PC-3 (cell line): ENCODE measurements around the gene ZMYND10. TPM values are rescaled to one million over a fixed set of nuclear protein-coding genes. Genes with fewer than 3 reads are reported as not detected.
A peak's percentile ranks its signal among the peaks of the same experiment; 100 is the strongest.

Experiments used
- ATAC-seq: fragments of 200-7000 bp; cut with Tn5 transposase; 2 replicates; pipeline ENCODE4 v1.9.1; 2020; ENCODE audit warnings: mild to moderate bottlenecking, moderate library complexity
- BruUV-seq: library from RNA; stranded (reverse); fragments of 400-500 nt; replicated peaks from 2 replicates; lab custom pipeline; 2021; lab: Mats Ljungman, UMichigan
- CTCF ChIA-PET: fragments of 300-600 bp; sonication (Branson Sonifier 250); formaldehyde crosslinking; loops from one replicate; lab custom pipeline; 2022; ENCODE audit warnings: antibody characterized with exemption; lab: Charles Lee
- POLR2A ChIA-PET: fragments of 300-600 bp; sonication (Branson Sonifier 250); formaldehyde crosslinking; loops from one replicate; lab custom pipeline; 2022; ENCODE audit warnings: antibody characterized with exemption; ENCODE audit not compliant: unreplicated experiment; lab: Charles Lee
- DNase-seq: peaks from one replicate; pipeline ENCODE4 v3.0.0-alpha.2; 2015
- H2AFZ ChIP-seq: fragments of 300-600 bp; sonication (generic); 2 replicates; pipeline ENCODE4 v1.6.0; 2016; ENCODE audit warnings: antibody characterized with exemption, low read length
- H3F3A ChIP-seq: fragments of 300-600 bp; sonication (generic); one replicate; pipeline ENCODE4 v1.6.0; 2017; ENCODE audit warnings: antibody characterized with exemption, low read length, control low read depth, mild to moderate bottlenecking; ENCODE audit not compliant: unreplicated experiment
- H3K27ac ChIP-seq: fragments of 300-600 bp; sonication (generic); 2 replicates; pipeline ENCODE4 v1.5.1; 2016; ENCODE audit warnings: mild to moderate bottlenecking, low read length
- H3K27me3 ChIP-seq: fragments of 300-600 bp; sonication (generic); 2 replicates; pipeline ENCODE4 v1.6.1; 2016; ENCODE audit warnings: low read length, mixed read lengths
- H3K36me3 ChIP-seq: fragments of 300-600 bp; sonication (generic); 2 replicates; pipeline ENCODE4 v1.6.1; 2016; ENCODE audit warnings: low read depth, mixed run types, low read length, mixed read lengths
- H3K4me1 ChIP-seq: fragments of 300-600 bp; sonication (generic); 2 replicates; pipeline ENCODE4 v1.5.1; 2016; ENCODE audit warnings: low read length; ENCODE audit not compliant: insufficient read depth
- H3K4me2 ChIP-seq: fragments of 300-600 bp; sonication (generic); 2 replicates; pipeline ENCODE4 v1.6.0; 2016; ENCODE audit warnings: low read length
- H3K4me3 ChIP-seq: fragments of 300-600 bp; sonication (generic); 2 replicates; pipeline ENCODE4 v1.5.1; 2016; ENCODE audit warnings: mild to moderate bottlenecking, low read length, mixed read lengths
- H3K79me2 ChIP-seq: fragments of 300-600 bp; sonication (generic); 2 replicates; pipeline ENCODE4 v1.6.1; 2017; ENCODE audit warnings: low read length, mixed read lengths
- H3K9ac ChIP-seq: fragments of 300-600 bp; sonication (generic); 2 replicates; pipeline ENCODE4 v1.6.0; 2016; ENCODE audit warnings: mild to moderate bottlenecking, low read length
- H3K9me2 ChIP-seq: fragments of 300-600 bp; sonication (generic); replicated peaks from 2 replicates; pipeline ENCODE4 v1.6.1; 2016; ENCODE audit warnings: mixed run types, low read length, mixed read lengths
- H3K9me3 ChIP-seq: fragments of 300-600 bp; sonication (generic); 2 replicates; pipeline ENCODE4 v1.6.1; 2016; ENCODE audit warnings: low read length, mixed read lengths
- H4K20me1 ChIP-seq: fragments of 300-600 bp; sonication (generic); 2 replicates; pipeline ENCODE4 v1.6.1; 2016; ENCODE audit warnings: low read length, mixed read lengths
- EZH2 ChIP-seq: fragments of 300-600 bp; sonication (generic); IDR thresholded peaks from one replicate; pipeline ENCODE4 v1.6.1; 2017; ENCODE audit warnings: antibody characterized with exemption, mild to moderate bottlenecking, low read length; ENCODE audit not compliant: unreplicated experiment
- EZH2phosphoT487 ChIP-seq: fragments of 300-600 bp; sonication (generic); IDR thresholded peaks from 2 replicates; pipeline ENCODE4 v1.6.1; 2018; ENCODE audit warnings: mild to moderate bottlenecking, antibody characterized with exemption, low read length, borderline replicate concordance
- intact Hi-C: fragments of 100-400 bp; cut with micrococcal nuclease; formaldehyde crosslinking; loops from 2 replicates; pipeline ENCODE4 v1.9.0; 2023
- total RNA-seq: library from RNA; depleted of rRNA; stranded (reverse); fragments of >200 nt; gene quantifications from 2 replicates; pipeline ENCODE4 v1.2.3, GENCODE V29; 2014
- TF ChIP-seq, protein P1 (sequence below): fragments of 300-600 bp; sonication (generic); conservative IDR thresholded peaks from 2 replicates; pipeline ENCODE4 v1.5.1; 2017; ENCODE audit warnings: antibody characterized with exemption, low read depth, mild to moderate bottlenecking, low read length

ZMYND10 gene
- total RNA-seq, 1 experiment from 2014 or later: 1.6 TPM

DNA sequence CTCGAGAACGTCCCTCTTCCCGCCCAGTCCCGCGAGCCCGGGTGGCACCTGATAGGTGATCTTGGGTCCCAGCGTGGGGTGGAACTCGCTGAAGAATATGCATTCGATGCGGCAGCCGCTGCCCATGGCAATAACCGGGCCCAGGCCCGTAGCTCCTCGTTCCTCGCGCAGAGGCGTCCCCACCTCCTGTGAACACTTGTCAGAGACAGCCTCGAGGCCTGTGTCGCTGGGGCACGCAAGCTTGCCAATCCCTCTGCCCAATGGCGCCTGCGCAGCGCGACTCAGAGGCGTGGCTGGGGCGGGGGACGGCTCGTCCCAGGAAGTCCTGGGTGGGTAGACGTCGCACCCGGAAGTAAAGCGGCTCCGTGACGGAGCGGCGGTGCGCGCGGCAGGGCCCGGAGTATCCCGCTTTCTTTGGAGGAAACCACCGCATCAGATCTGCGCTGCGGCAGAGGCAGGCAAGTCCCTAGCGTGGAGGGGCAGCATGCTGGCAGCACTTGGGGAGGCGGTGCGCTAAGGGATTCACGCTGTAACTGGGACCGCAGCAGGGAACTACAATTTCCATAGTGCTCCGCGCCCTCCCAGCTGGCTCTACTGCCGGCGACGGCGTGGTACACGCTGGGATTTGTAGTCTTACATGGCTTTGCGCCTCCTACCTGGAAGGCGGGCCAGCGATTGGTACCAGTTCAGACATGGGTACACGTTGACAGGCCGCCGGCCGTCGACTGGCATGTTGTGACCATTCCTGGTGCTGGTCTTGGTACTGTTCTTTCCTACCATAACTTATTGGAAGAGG is 5.2 kb upstream of the ZMYND10 start, which contains the start of the genes CYB561D2 and NPRL2:
Gene CYB561D2 (plus strand): TSS at position 336 of the 796 bp plus-strand sequence. CDS start 572 bp downstream, outside the sequence.
Gene NPRL2 (minus strand): TSS at position 249 of the 796 bp plus-strand sequence. CDS start 123 bp downstream, at position 126.
- peaks cover 6% of the 10 kb centered on the region; the same call in 1 of the 2 replicates for H4K20me1 ChIP-seq
- intact Hi-C loops: loop anchor here (1.0 to 5.0 kb wide), 3 partner anchors 9 to 1037 kb away; partner anchors contain the start of genes CISH, MANF and TMEM115
- DNase-seq: peak; percentile 97
- H3F3A ChIP-seq: peaks cover 4% of the 10 kb centered on the region
- H3K79me2 ChIP-seq: peaks cover 59% of the 10 kb centered on the region
- no peaks in the 10 kb centered on the region for H3K9me2 ChIP-seq
- peak within 1 kb of the TSS; percentile 77 for H3K9ac ChIP-seq
- TF ChIP-seq EZH2phosphoT487 (no peak), EZH2 (no peak)
- TF ChIP-seq, protein P1, sequence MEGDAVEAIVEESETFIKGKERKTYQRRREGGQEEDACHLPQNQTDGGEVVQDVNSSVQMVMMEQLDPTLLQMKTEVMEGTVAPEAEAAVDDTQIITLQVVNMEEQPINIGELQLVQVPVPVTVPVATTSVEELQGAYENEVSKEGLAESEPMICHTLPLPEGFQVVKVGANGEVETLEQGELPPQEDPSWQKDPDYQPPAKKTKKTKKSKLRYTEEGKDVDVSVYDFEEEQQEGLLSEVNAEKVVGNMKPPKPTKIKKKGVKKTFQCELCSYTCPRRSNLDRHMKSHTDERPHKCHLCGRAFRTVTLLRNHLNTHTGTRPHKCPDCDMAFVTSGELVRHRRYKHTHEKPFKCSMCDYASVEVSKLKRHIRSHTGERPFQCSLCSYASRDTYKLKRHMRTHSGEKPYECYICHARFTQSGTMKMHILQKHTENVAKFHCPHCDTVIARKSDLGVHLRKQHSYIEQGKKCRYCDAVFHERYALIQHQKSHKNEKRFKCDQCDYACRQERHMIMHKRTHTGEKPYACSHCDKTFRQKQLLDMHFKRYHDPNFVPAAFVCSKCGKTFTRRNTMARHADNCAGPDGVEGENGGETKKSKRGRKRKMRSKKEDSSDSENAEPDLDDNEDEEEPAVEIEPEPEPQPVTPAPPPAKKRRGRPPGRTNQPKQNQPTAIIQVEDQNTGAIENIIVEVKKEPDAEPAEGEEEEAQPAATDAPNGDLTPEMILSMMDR: no peak
- peak within 1 kb of the TSS; percentile 70 for H3K27ac ChIP-seq
- H3K27me3 ChIP-seq: no peaks in the 10 kb centered on the region
- H3K9me3 ChIP-seq: no peaks in the 10 kb centered on the region
- peak within 1 kb of the TSS; percentile 84 for H3K4me3 ChIP-seq
- H2AFZ ChIP-seq: peak within 1 kb of the TSS; percentile 90
- CTCF ChIA-PET: interaction anchor here (0.5 to 0.6 kb wide), 2 partner anchors 12 to 13 kb away, joined by 4 to 5 read pairs; no protein-coding TSS in a partner anchor
- peak within 1 kb of the TSS; percentile 95 for H3K4me2 ChIP-seq
- POLR2A ChIA-PET: interaction anchor here (0.5 to 1.2 kb wide), 5 partner anchors 14 to 1149 kb away, joined by 3 to 12 read pairs (median 4); partner anchors contain the start of genes DCAF1 and MAPKAPK3
- H3K36me3 ChIP-seq: peaks cover 27% of the 10 kb centered on the region; the same call in 1 of the 2 replicates
- H3K4me1 ChIP-seq: peaks cover 43% of the 10 kb centered on the region
- TSS peak; percentile 51 for BruUV-seq
- peak; percentile 88 for ATAC-seq

DNA sequence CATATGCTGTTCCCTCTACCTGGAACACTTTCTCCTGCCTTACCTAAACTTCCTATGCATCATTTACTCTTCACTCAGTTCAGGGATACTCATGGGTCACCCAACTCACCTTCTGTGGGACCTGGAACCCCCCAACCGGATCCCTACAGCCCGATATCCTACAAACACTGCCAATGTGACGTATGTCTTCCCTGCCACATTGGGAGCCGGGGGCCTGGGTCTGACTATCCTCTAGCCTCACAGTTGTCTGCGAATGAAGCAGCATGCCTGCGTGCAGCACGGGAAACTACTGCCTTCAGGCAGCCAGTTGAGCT is 4.6 kb upstream of the ZMYND10 start:
- no peak for DNase-seq
- no peaks in the 10 kb centered on the region for H3K9me3 ChIP-seq
- peaks cover 41% of the 10 kb centered on the region for H3K4me1 ChIP-seq
- H3K4me3 ChIP-seq: peak overlapping the region; percentile 84
- peaks cover 22% of the 10 kb centered on the region; the same call in 1 of the 2 replicates for H3K36me3 ChIP-seq
- TSS peak; percentile 53 for BruUV-seq
- ATAC-seq: no peak
- H4K20me1 ChIP-seq: 0 out of 2 replicates have a peak, but pooled peaks cover under 1% of the 10 kb centered on the region
- ChIA-PET POLR2A (interaction anchor here (0.6 to 1.2 kb wide), 3 partner anchors 13 to 1150 kb away, joined by 3 to 5 read pairs (median 4); partner anchors contain the start of gene DCAF1), CTCF (interaction anchor here (0.5 to 0.6 kb wide), 2 partner anchors 11 to 13 kb away, joined by 4 to 5 read pairs; no protein-coding TSS in a partner anchor)
- no peaks in the 10 kb centered on the region for H3K9me2 ChIP-seq
- peak overlapping the region; percentile 90 for H2AFZ ChIP-seq
- TF ChIP-seq, protein P1: no peak
- no peak for TF ChIP-seq EZH2phosphoT487
- TF ChIP-seq EZH2: no peak
- peak overlapping the region; percentile 70 for H3K27ac ChIP-seq
- H3K9ac ChIP-seq: peak overlapping the region; percentile 77
- no peaks in the 10 kb centered on the region for H3K27me3 ChIP-seq
- peaks cover 4% of the 10 kb centered on the region for H3F3A ChIP-seq
- H3K4me2 ChIP-seq: peak overlapping the region; percentile 95
- H3K79me2 ChIP-seq: peaks cover 53% of the 10 kb centered on the region
- intact Hi-C loops: loop anchor here (5.0 kb wide), 2 partner anchors 262 to 1037 kb away; partner anchors contain the start of genes CISH and MANF
